Smooth muscle cell (in vitro differentiated cells): Measurements from ENCODE around the gene ACSL6. TPM values are rescaled to one million over a fixed set of nuclear protein-coding genes. Genes with fewer than 3 reads are reported as not detected.

Experiments used
- DNase-seq: peaks from one replicate; lab custom pipeline; 2025; ENCODE audit not compliant: unreplicated experiment; lab: John Stamatoyannopoulos, UW
- H2AFZ ChIP-seq: fragments of 200-600 bp; sonication (generic); 2 replicates; pipeline ENCODE4 v1.6.0; 2016; ENCODE audit warnings: antibody characterized with exemption, low read depth, mild to moderate bottlenecking
- H3F3A ChIP-seq: fragments of 200-600 bp; sonication (generic); 2 replicates; pipeline ENCODE4 v1.6.0; 2017; ENCODE audit warnings: antibody characterized with exemption, low read depth
- H3K27ac ChIP-seq: fragments of 200-600 bp; sonication (generic); 2 replicates; pipeline ENCODE4 v1.5.1; 2016; ENCODE audit warnings: low read depth, mild to moderate bottlenecking
- H3K27me3 ChIP-seq: fragments of 200-600 bp; sonication (generic); 2 replicates; pipeline ENCODE4 v1.6.1; 2016; ENCODE audit warnings: low read depth, mild to moderate bottlenecking
- H3K36me3 ChIP-seq: fragments of 200-600 bp; sonication (generic); 2 replicates; pipeline ENCODE4 v1.5.1; 2016; ENCODE audit warnings: low read depth
- H3K4me1 ChIP-seq: fragments of 200-600 bp; sonication (generic); 2 replicates; pipeline ENCODE4 v1.5.1; 2016; ENCODE audit warnings: low read depth
- H3K4me2 ChIP-seq: fragments of 200-600 bp; sonication (generic); 2 replicates; pipeline ENCODE4 v1.6.0; 2016; ENCODE audit warnings: mild to moderate bottlenecking
- H3K4me3 ChIP-seq: fragments of 200-600 bp; sonication (generic); 2 replicates; pipeline ENCODE4 v1.5.1; 2016; ENCODE audit warnings: mild to moderate bottlenecking
- H3K79me2 ChIP-seq: fragments of 200-600 bp; sonication (generic); 2 replicates; pipeline ENCODE4 v1.6.0; 2016; ENCODE audit warnings: low read depth, mild to moderate bottlenecking
- H3K9ac ChIP-seq: fragments of 200-600 bp; sonication (generic); 2 replicates; pipeline ENCODE4 v1.6.0; 2016; ENCODE audit warnings: low read depth
- H3K9me3 ChIP-seq: fragments of 200-600 bp; sonication (generic); replicated peaks from 2 replicates; pipeline ENCODE4 v1.5.1; 2016; ENCODE audit warnings: low read depth
- H4K20me1 ChIP-seq: fragments of 200-600 bp; sonication (generic); 2 replicates; pipeline ENCODE4 v1.6.0; 2016; ENCODE audit warnings: low read depth
- CTCF ChIP-seq: fragments of 200-600 bp; sonication (generic); IDR thresholded peaks from 2 replicates; pipeline ENCODE4 v1.5.1; 2017; ENCODE audit warnings: borderline replicate concordance, mild to moderate bottlenecking, antibody characterized with exemption; ENCODE audit not compliant: insufficient read depth, poor library complexity, severe bottlenecking
- WGBS: methylation state at CpG from one replicate; pipeline ENCODE4 v1.1.7; 2016; ENCODE audit warnings: low lambda C conversion rate; 5-methylcytosine and 5-hydroxymethylcytosine counted together
- polyA plus RNA-seq: library from polyadenylated mRNA; unstranded; fragments of >200 nt; fragmentation: Nextera tagmentation; extraction: Ambion mirVana; gene quantifications from 2 replicates; pipeline ENCODE4 v1.2.1, GENCODE V29; 2016
- total RNA-seq: library from RNA; depleted of rRNA; stranded (reverse); fragments of >200 nt; gene quantifications from 2 replicates; pipeline ENCODE4 v1.2.3, GENCODE V29; 2014

The ACSL6 gene
- total and polyA plus RNA-seq, 2 experiments from 2014 or later: not detected

GRCh38 chr5:132033122-132033521, 21.7 kb upstream of the ACSL6 start:
- Histone ChIP-seq H3K36me3 (no peaks in the 10 kb centered on the region), H3K79me2 (no peaks in the 10 kb centered on the region), H3F3A (no peaks in the 10 kb centered on the region), H2AFZ (no peak overlapping the region), H3K27me3 (peaks cover 5% of the 10 kb centered on the region), H4K20me1 (no peaks in the 10 kb centered on the region), H3K4me3 (no peak overlapping the region), H3K27ac (no peak overlapping the region), H3K9me3 (no peaks in the 10 kb centered on the region), H3K9ac (no peak overlapping the region), H3K4me2 (no peak overlapping the region), H3K4me1 (no peaks in the 10 kb centered on the region)
- no peak for TF ChIP-seq CTCF
- 63% methylated on average over 4 of the region's 4 CpGs for WGBS
- DNase-seq: no peak

GRCh38 chr5:132032196-132032595, 20.7 kb upstream of the ACSL6 start:
- H2AFZ ChIP-seq: no peak overlapping the region
- no peak for TF ChIP-seq CTCF
- H3K27me3 ChIP-seq: peaks cover 5% of the 10 kb centered on the region
- H4K20me1 ChIP-seq: no peaks in the 10 kb centered on the region
- H3K9ac ChIP-seq: no peak overlapping the region
- DNase-seq: no peak
- H3K36me3 ChIP-seq: no peaks in the 10 kb centered on the region
- H3K4me3 ChIP-seq: no peak overlapping the region
- no peaks in the 10 kb centered on the region for H3K79me2 ChIP-seq
- no peak overlapping the region for H3K4me2 ChIP-seq
- H3K27ac ChIP-seq: no peak overlapping the region
- no peaks in the 10 kb centered on the region for H3K4me1 ChIP-seq
- no peaks in the 10 kb centered on the region for H3F3A ChIP-seq
- H3K9me3 ChIP-seq: no peaks in the 10 kb centered on the region

- no peak overlapping the region for H3K4me3 ChIP-seq
- H3K9ac ChIP-seq: no peak overlapping the region
- no peak for TF ChIP-seq CTCF
- H4K20me1 ChIP-seq: no peaks in the 10 kb centered on the region
- H3K27me3 ChIP-seq: peaks cover 5% of the 10 kb centered on the region
- DNase-seq: no peak
- no peaks in the 10 kb centered on the region for H3K36me3 ChIP-seq
- H3K9me3 ChIP-seq: no peaks in the 10 kb centered on the region
- no peaks in the 10 kb centered on the region for H3F3A ChIP-seq
- WGBS: 98% methylated on average over 2 of the region's 2 CpGs
- H2AFZ ChIP-seq: no peak overlapping the region
- no peaks in the 10 kb centered on the region for H3K79me2 ChIP-seq
- H3K4me2 ChIP-seq: no peak overlapping the region
- no peak overlapping the region for H3K27ac ChIP-seq
- H3K4me1 ChIP-seq: no peaks in the 10 kb centered on the region
Observed at GRCh38 chr5:132030610-132031009, 19.2 kb upstream of the ACSL6 start.

- no peaks in the 10 kb centered on the region for H3K4me1 ChIP-seq
- no peak for DNase-seq
- no peaks in the 10 kb centered on the region for H3K36me3 ChIP-seq
- no peak overlapping the region for H2AFZ ChIP-seq
- H3K9ac ChIP-seq: no peak overlapping the region
- no peak overlapping the region for H3K4me3 ChIP-seq
- H3K4me2 ChIP-seq: no peak overlapping the region
- no peaks in the 10 kb centered on the region for H3F3A ChIP-seq
- no peak for TF ChIP-seq CTCF
- no peaks in the 10 kb centered on the region for H3K79me2 ChIP-seq
- H4K20me1 ChIP-seq: no peaks in the 10 kb centered on the region
- no peaks in the 10 kb centered on the region for H3K9me3 ChIP-seq
- H3K27ac ChIP-seq: no peak overlapping the region
- peaks cover 5% of the 10 kb centered on the region for H3K27me3 ChIP-seq
- WGBS: 86% methylated on average over 4 of the region's 4 CpGs
Observed at GRCh38 chr5:132029609-132030330, 18.3 kb upstream of the ACSL6 start.
